Uterus (tissue), 4 donors: ENCODE results near the gene CRTC2. TPM values are rescaled to one million over a fixed set of nuclear protein-coding genes. Genes with fewer than 3 reads are reported as not detected.
A peak's percentile ranks its signal among the peaks of the same experiment; 100 is the strongest.

Experiments
- DNase-seq, 2 donors: peaks; one replicate each; pipeline ENCODE4 v3.0.0-alpha.2; 2019 to 2020
- H3K27ac ChIP-seq, 2 donors: fragments of 200-600 bp; sonication (generic); 1 replicate in 1 of 2; 2 replicates in 1 of 2; pipeline ENCODE4 v1.5.1; 2016 to 2018
- H3K27me3 ChIP-seq, 2 donors: fragments of 200-600 bp; sonication (generic); one replicate each; pipeline ENCODE4 v1.5.1; 2018 to 2019; ENCODE audit warnings: control low read depth in 1 of 2
- H3K36me3 ChIP-seq, 2 donors: fragments of 200-600 bp; sonication (generic); one replicate each; pipeline ENCODE4 v1.5.1; 2019; ENCODE audit warnings: control low read depth in 1 of 2
- H3K4me1 ChIP-seq, 2 donors: fragments of 200-600 bp; sonication (generic); one replicate each; pipeline ENCODE4 v1.5.1; 2018 to 2019; ENCODE audit warnings: control low read depth in 1 of 2
- H3K4me3 ChIP-seq, 2 donors: fragments of 200-600 bp; sonication (generic); 1 replicate in 1 of 2; 2 replicates in 1 of 2; pipeline ENCODE4 v1.5.1; 2018 to 2019; ENCODE audit warnings: mild to moderate bottlenecking in 1 of 2
- H3K9me3 ChIP-seq, 2 donors: fragments of 200-600 bp; sonication (generic); one replicate each; pipeline ENCODE4 v1.5.1; 2019; ENCODE audit warnings: control low read depth in 1 of 2
- CTCF ChIP-seq, 4 experiments: fragments of 200-600 bp in 2 of 4; fragments of 450-650 bp in 2 of 4; sonication (generic) in 2 of 4; IDR thresholded peaks; one replicate each; pipeline ENCODE4 v1.5.1; 2016 to 2019; ENCODE audit warnings: antibody characterized with exemption in 4 of 4, mild to moderate bottlenecking in 2 of 4, moderate library complexity in 1 of 4
- POLR2A ChIP-seq, 2 donors: fragments of 450-650 bp; IDR thresholded peaks; one replicate each; pipeline ENCODE4 v1.6.1; 2016; ENCODE audit warnings: antibody characterized with exemption in 2 of 2, mild to moderate bottlenecking in 1 of 2, moderate library complexity in 1 of 2
- intact Hi-C: fragments of 100-400 bp; cut with DNase I; formaldehyde crosslinking; loops from one replicate; pipeline ENCODE4 v1.15.1; 2023; ENCODE audit warnings: low total_unique reads
- total RNA-seq, 4 donors: library from RNA; depleted of rRNA in 3 of 4; stranded (reverse); fragments of >200 nt in 3 of 4; gene quantifications; one replicate each; pipeline versions ENCODE4 v1.1.0 to v1.2.4, GENCODE V29; 2014 to 2023
- donor health status: DM: yes; HTN: yes; CAD: no.

CRTC2 gene
- total RNA-seq, 4 donors from 2014 or later, result 5.9 to 57.2 (median 15.5) TPM

- peak overlapping the region; percentile 86 to 94 for H3K4me3 ChIP-seq
- peaks cover 6 to 20% of the 10 kb centered on the region in 2 donors for H3K4me1 ChIP-seq
- intact Hi-C loops, result no loop called here
- TF ChIP-seq POLR2A (IDR thresholded peaks at IDR 0.05), result no peak
- TF ChIP-seq CTCF (IDR thresholded peaks at IDR 0.05), result no peak
- no peaks in the 10 kb centered on the region for H3K27me3 ChIP-seq
- no peaks in the 10 kb centered on the region for H3K9me3 ChIP-seq
- DNase-seq, result no peak
- no peaks in the 10 kb centered on the region for H3K36me3 ChIP-seq
- peak overlapping the region; percentile 85 to 86 for H3K27ac ChIP-seq
These were observed 1.3 kb downstream of the CRTC2 start for GRCh38 chr1:153956997-153957715.

- H3K36me3 ChIP-seq, result no peaks in the 10 kb centered on the region
- no peak for DNase-seq
- H3K27ac ChIP-seq, result no peak overlapping the region
- H3K27me3 ChIP-seq, result no peaks in the 10 kb centered on the region
- no peak overlapping the region for H3K4me3 ChIP-seq
- no peaks in the 10 kb centered on the region for H3K9me3 ChIP-seq
- TF ChIP-seq POLR2A (IDR thresholded peaks at IDR 0.05) (no peak), CTCF (IDR thresholded peaks at IDR 0.05) (no peak)
- intact Hi-C loops, result no loop called here
- H3K4me1 ChIP-seq, result peaks cover 6 to 12% of the 10 kb centered on the region in 2 donors
These were observed 3.6 kb downstream of the CRTC2 start for GRCh38 chr1:153954826-153955225.

- Histone ChIP-seq H3K9me3 (no peaks in the 10 kb centered on the region), H3K36me3 (no peaks in the 10 kb centered on the region), H3K4me3 (no peak overlapping the region), H3K27ac (no peak overlapping the region), H3K4me1 (peaks cover 6 to 12% of the 10 kb centered on the region in 2 donors), H3K27me3 (no peaks in the 10 kb centered on the region)
- no peak for DNase-seq
- TF ChIP-seq POLR2A (IDR thresholded peaks at IDR 0.05) (no peak), CTCF (IDR thresholded peaks at IDR 0.05) (no peak)
- intact Hi-C loops, result no loop called here
These were observed 4.5 kb downstream of the CRTC2 start for GRCh38 chr1:153953859-153954365.

- Histone ChIP-seq H3K27ac (no peak overlapping the region), H3K27me3 (no peaks in the 10 kb centered on the region), H3K4me3 (no peak overlapping the region), H3K4me1 (peaks cover 3 to 10% of the 10 kb centered on the region in 2 donors), H3K36me3 (no peaks in the 10 kb centered on the region), H3K9me3 (no peaks in the 10 kb centered on the region)
- no peak for DNase-seq
- no peak for TF ChIP-seq POLR2A (IDR thresholded peaks at IDR 0.05)
- TF ChIP-seq CTCF (IDR thresholded peaks at IDR 0.05), result no peak
- intact Hi-C loops, result no loop called here
These were observed 6.6 kb downstream of the CRTC2 start for GRCh38 chr1:153951801-153952200.

- H3K27me3 ChIP-seq, result no peaks in the 10 kb centered on the region
- H3K4me3 ChIP-seq, result no peak overlapping the region
- H3K27ac ChIP-seq, result no peak overlapping the region
- H3K36me3 ChIP-seq, result no peaks in the 10 kb centered on the region
- H3K4me1 ChIP-seq, result peaks cover 0 to 4% of the 10 kb centered on the region in 2 donors
- no peaks in the 10 kb centered on the region for H3K9me3 ChIP-seq
- intact Hi-C loops, result no loop called here
- DNase-seq, result no peak
- TF ChIP-seq POLR2A (IDR thresholded peaks at IDR 0.05) (no peak), CTCF (IDR thresholded peaks at IDR 0.05) (no peak)
These were observed 7.2 kb downstream of the CRTC2 start for GRCh38 chr1:153951183-153951582.
